Neural cell (in vitro differentiated cells): Measurements from ENCODE around the gene MYL6B. TPM values are rescaled to one million over a fixed set of nuclear protein-coding genes. Genes with fewer than 3 reads are reported as not detected.

Source experiments
- H2AFZ ChIP-seq: fragments of 200-600, 300-800 bp; sonication (generic), shearing (Covaris generic); 2 replicates; pipeline ENCODE4 v1.6.0; 2014; ENCODE audit warnings: low read depth, mild to moderate bottlenecking, antibody characterized with exemption, low read length, moderate library complexity
- H3F3A ChIP-seq: fragments of 200-600 bp; shearing (Covaris generic); 2 replicates; pipeline ENCODE4 v1.6.1; 2016; ENCODE audit warnings: mild to moderate bottlenecking, moderate library complexity, mixed read lengths, antibody characterized with exemption, low read length; ENCODE audit not compliant: insufficient read depth, poor library complexity, severe bottlenecking
- H3K27ac ChIP-seq: fragments of 200-600, 300-800 bp; sonication (generic), shearing (Covaris generic); 2 replicates; pipeline ENCODE4 v1.5.1; 2014; ENCODE audit warnings: mild to moderate bottlenecking, low read length, moderate library complexity
- H3K27me3 ChIP-seq: fragments of 300-800, 200-600 bp; sonication (generic), shearing (Covaris generic); 2 replicates; pipeline ENCODE4 v1.6.0; 2014; ENCODE audit warnings: mild to moderate bottlenecking, low read depth, low read length, moderate library complexity; ENCODE audit not compliant: insufficient read depth
- H3K36me3 ChIP-seq: fragments of 300-800, 200-600 bp; sonication (generic), shearing (Covaris generic); 2 replicates; pipeline ENCODE4 v1.5.1; 2014; ENCODE audit warnings: mild to moderate bottlenecking, antibody characterized with exemption, low read length, moderate library complexity; ENCODE audit not compliant: insufficient read depth
- H3K4me2 ChIP-seq: fragments of 300-800, 200-600 bp; sonication (generic), shearing (Covaris generic); 2 replicates; pipeline ENCODE4 v1.6.0; 2014; ENCODE audit warnings: mild to moderate bottlenecking, low read length
- H3K4me3 ChIP-seq: fragments of 300-800, 200-600 bp; sonication (generic), shearing (Covaris generic); 2 replicates; pipeline ENCODE4 v1.5.1; 2014; ENCODE audit warnings: mild to moderate bottlenecking, low read length, moderate library complexity
- H3K79me2 ChIP-seq: fragments of 200-600 bp; shearing (Covaris generic); replicated peaks from 2 replicates; pipeline ENCODE4 v1.6.0; 2014; ENCODE audit warnings: mild to moderate bottlenecking, low read length, moderate library complexity; ENCODE audit not compliant: insufficient read depth
- H3K9ac ChIP-seq: fragments of 300-800, 200-600 bp; sonication (generic), shearing (Covaris generic); 2 replicates; pipeline ENCODE4 v1.6.1; 2016; ENCODE audit warnings: mild to moderate bottlenecking, low read length, mixed read lengths
- H3K9me2 ChIP-seq: fragments of 200-600 bp; shearing (Covaris generic); 2 replicates; pipeline ENCODE4 v1.6.1; 2016; ENCODE audit warnings: mild to moderate bottlenecking, low read length, mixed read lengths; ENCODE audit not compliant: insufficient read depth
- H3K9me3 ChIP-seq: fragments of 200-600, 300-800 bp; sonication (generic), shearing (Covaris generic); 2 replicates; pipeline ENCODE4 v1.6.1; 2016; ENCODE audit warnings: mild to moderate bottlenecking, mixed run types, low read length, moderate library complexity, mixed read lengths
- H4K20me1 ChIP-seq: fragments of 200-600 bp; shearing (Covaris generic); 2 replicates; pipeline ENCODE4 v1.6.1; 2016; ENCODE audit warnings: mild to moderate bottlenecking, mixed run types; ENCODE audit not compliant: insufficient read depth
- EP300 ChIP-seq: fragments of 450-650 bp; conservative IDR thresholded peaks from 2 replicates; pipeline ENCODE4 v1.6.1; 2014; ENCODE audit warnings: antibody characterized with exemption, mild to moderate bottlenecking, moderate library complexity; ENCODE audit not compliant: poor library complexity, severe bottlenecking
- EZH2 ChIP-seq: fragments of 200-600, 300-800 bp; shearing (Covaris generic), sonication (generic); IDR thresholded peaks from 2 replicates; pipeline ENCODE4 v1.6.1; 2014; ENCODE audit warnings: antibody characterized with exemption, low read length, borderline replicate concordance, mild to moderate bottlenecking; ENCODE audit not compliant: insufficient read depth, poor library complexity, severe bottlenecking
- MXI1 ChIP-seq: fragments of 450-650 bp; conservative IDR thresholded peaks from 2 replicates; pipeline ENCODE4 v1.6.1; 2014; ENCODE audit warnings: antibody characterized with exemption, mild to moderate bottlenecking; ENCODE audit not compliant: poor library complexity, severe bottlenecking
- POLR2AphosphoS5 ChIP-seq: IDR thresholded peaks from 2 replicates; pipeline ENCODE4 v1.6.1; 2012
- RAD21 ChIP-seq: fragments of 450-650 bp; conservative IDR thresholded peaks from 2 replicates; pipeline ENCODE4 v1.6.1; 2014; ENCODE audit warnings: antibody characterized with exemption, mild to moderate bottlenecking, moderate library complexity
- REST ChIP-seq: IDR thresholded peaks from 2 replicates; pipeline ENCODE4 v1.6.1; 2012; ENCODE audit warnings: borderline replicate concordance
- SMC3 ChIP-seq: fragments of 450-650 bp; conservative IDR thresholded peaks from 2 replicates; pipeline ENCODE4 v1.6.1; 2014; ENCODE audit warnings: antibody characterized with exemption, mild to moderate bottlenecking, moderate library complexity; ENCODE audit not compliant: poor library complexity
- TAF1 ChIP-seq: IDR thresholded peaks from 2 replicates; pipeline ENCODE4 v1.6.1; 2012; ENCODE audit warnings: low read depth
- polyA plus RNA-seq: library from polyadenylated mRNA; depleted of rRNA; stranded (reverse); fragments of >200 nt; gene quantifications from 2 replicates; pipeline ENCODE4 v1.2.3, GENCODE V29; 2014
- TF ChIP-seq, protein P1 (sequence below): fragments of 450-650 bp; IDR thresholded peaks from 2 replicates; pipeline ENCODE4 v1.5.1; 2014; ENCODE audit warnings: antibody characterized with exemption, mild to moderate bottlenecking, moderate library complexity; ENCODE audit not compliant: poor library complexity, severe bottlenecking

MYL6B gene
- polyA plus RNA-seq, 1 donor from 2014 or later: 376 TPM

GRCh38 chr12:56202366-56202765, 50.0 kb downstream of the MYL6B start:
- Histone ChIP-seq H3F3A (no peaks in the 10 kb centered on the region), H3K9ac (no peak overlapping the region), H3K9me2 (no peaks in the 10 kb centered on the region), H4K20me1 (no peaks in the 10 kb centered on the region), H3K4me2 (no peak overlapping the region), H3K27ac (no peak overlapping the region), H3K4me3 (no peak overlapping the region), H3K9me3 (no peaks in the 10 kb centered on the region), H3K79me2 (no peaks in the 10 kb centered on the region), H3K36me3 (peaks cover 6% of the 10 kb centered on the region), H3K27me3 (no peaks in the 10 kb centered on the region), H2AFZ (no peak overlapping the region)
- TF ChIP-seq EZH2 (no peak), MXI1 (no peak), EP300 (no peak), POLR2AphosphoS5 (no peak), SMC3 (no peak), TAF1 (no peak)
- TF ChIP-seq, protein P1, sequence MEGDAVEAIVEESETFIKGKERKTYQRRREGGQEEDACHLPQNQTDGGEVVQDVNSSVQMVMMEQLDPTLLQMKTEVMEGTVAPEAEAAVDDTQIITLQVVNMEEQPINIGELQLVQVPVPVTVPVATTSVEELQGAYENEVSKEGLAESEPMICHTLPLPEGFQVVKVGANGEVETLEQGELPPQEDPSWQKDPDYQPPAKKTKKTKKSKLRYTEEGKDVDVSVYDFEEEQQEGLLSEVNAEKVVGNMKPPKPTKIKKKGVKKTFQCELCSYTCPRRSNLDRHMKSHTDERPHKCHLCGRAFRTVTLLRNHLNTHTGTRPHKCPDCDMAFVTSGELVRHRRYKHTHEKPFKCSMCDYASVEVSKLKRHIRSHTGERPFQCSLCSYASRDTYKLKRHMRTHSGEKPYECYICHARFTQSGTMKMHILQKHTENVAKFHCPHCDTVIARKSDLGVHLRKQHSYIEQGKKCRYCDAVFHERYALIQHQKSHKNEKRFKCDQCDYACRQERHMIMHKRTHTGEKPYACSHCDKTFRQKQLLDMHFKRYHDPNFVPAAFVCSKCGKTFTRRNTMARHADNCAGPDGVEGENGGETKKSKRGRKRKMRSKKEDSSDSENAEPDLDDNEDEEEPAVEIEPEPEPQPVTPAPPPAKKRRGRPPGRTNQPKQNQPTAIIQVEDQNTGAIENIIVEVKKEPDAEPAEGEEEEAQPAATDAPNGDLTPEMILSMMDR: no peak

DNA sequence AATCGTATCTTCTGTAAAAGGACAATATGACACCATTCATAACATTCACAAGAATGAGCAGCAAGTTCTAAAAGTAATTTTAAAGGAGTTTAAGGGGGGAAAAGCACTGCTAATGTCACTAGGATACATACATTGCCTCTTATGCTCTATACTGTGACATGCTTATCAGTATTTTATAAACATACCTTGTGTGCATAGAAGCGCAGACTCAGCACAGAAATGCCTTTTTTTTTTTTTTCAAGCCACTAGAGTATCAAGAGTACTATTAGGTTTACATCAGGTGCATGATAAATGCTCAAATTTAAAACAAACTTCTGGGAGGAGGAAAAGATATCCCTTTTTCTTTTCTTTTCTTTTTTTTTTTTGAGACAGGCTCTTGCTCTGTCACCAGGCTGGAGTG, 50.5 kb downstream of the MYL6B start:
- Histone ChIP-seq H3K79me2 (no peaks in the 10 kb centered on the region), H4K20me1 (no peaks in the 10 kb centered on the region), H3K9me2 (no peaks in the 10 kb centered on the region), H3F3A (no peaks in the 10 kb centered on the region), H2AFZ (no peak overlapping the region), H3K4me2 (no peak overlapping the region), H3K36me3 (peaks cover 6% of the 10 kb centered on the region), H3K9ac (no peak overlapping the region), H3K9me3 (no peaks in the 10 kb centered on the region), H3K4me3 (no peak overlapping the region), H3K27me3 (no peaks in the 10 kb centered on the region), H3K27ac (no peak overlapping the region)
- TF ChIP-seq RAD21: no peak
- no peak for TF ChIP-seq EP300
- no peak for TF ChIP-seq REST
- no peak for TF ChIP-seq POLR2AphosphoS5
- no peak for TF ChIP-seq MXI1
- TF ChIP-seq, protein P1: no peak
- no peak for TF ChIP-seq EZH2
- no peak for TF ChIP-seq SMC3
- no peak for TF ChIP-seq TAF1
